KOPT-K1 (cell line): ENCODE data around the gene TNP1.

Experiments used
- H3K27ac ChIP-seq: fragments of 200-600 bp; sonication (generic); 2 replicates; pipeline ENCODE4 v1.5.1; 2016; ENCODE audit warnings: antibody characterized with exemption, mild to moderate bottlenecking, low read depth, low read length; ENCODE audit not compliant: poor library complexity, severe bottlenecking
- H3K36me3 ChIP-seq: fragments of 200-600 bp; sonication (generic); 2 replicates; pipeline ENCODE4 v1.5.1; 2017; ENCODE audit warnings: antibody characterized with exemption, mild to moderate bottlenecking, low read length, moderate library complexity; ENCODE audit not compliant: insufficient read depth
- H3K9me3 ChIP-seq: fragments of 200-600 bp; sonication (generic); 2 replicates; pipeline ENCODE4 v1.5.1; 2017; ENCODE audit warnings: antibody characterized with exemption, low read length, mild to moderate bottlenecking; ENCODE audit not compliant: insufficient read depth, poor library complexity, severe bottlenecking

TNP1 gene

DNA sequence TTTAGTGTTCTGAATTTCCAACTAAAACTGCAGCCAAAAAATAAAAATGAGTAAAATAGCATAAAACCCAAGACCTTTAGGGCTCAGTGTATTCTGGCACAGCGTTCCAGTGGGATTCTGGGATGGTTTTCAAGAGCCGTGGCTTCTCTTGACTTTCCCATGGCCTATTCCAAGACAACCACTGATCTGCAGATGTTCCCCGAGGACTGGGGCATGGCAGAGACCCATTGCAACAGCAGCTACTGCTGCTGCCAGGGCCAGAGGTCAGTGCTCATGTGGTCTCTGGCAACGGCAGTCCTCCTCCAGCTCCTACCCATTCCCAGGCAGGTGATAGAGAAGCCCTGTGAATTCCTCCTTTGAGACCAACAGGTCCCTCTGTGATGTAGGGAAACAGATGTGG, 26.8 kb downstream of the TNP1 start:
- no peaks in the 10 kb centered on the region for H3K36me3 ChIP-seq

DNA sequence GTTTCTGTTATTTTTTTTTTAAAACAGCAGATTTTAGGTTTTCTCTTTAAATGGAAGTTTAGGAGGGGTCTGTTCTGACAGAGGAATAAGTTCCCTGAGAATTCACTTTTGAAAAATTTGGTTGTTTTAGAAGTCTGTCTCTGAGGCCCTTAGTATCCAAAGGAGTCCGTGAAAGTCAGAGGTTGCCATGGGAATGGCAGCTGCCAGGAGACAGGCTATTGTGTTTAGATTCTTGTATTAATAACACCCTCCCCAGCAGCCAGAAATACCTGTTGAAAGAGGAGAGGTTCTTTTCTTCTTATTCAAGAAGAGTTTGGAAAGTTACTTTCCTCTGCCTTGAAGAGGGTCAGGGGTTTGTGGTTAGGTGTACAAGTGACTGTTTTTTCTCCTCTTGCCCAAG, 29.5 kb downstream of the TNP1 start:
- Histone ChIP-seq H3K9me3 (peaks cover 7% of the 10 kb centered on the region), H3K27ac (no peak overlapping the region), H3K36me3 (no peaks in the 10 kb centered on the region)

More for the DNA sequence above, 26.8 kb downstream of the TNP1 start:
- H3K9me3 ChIP-seq, result peaks cover 7% of the 10 kb centered on the region
- H3K27ac ChIP-seq, result no peak overlapping the region

DNA sequence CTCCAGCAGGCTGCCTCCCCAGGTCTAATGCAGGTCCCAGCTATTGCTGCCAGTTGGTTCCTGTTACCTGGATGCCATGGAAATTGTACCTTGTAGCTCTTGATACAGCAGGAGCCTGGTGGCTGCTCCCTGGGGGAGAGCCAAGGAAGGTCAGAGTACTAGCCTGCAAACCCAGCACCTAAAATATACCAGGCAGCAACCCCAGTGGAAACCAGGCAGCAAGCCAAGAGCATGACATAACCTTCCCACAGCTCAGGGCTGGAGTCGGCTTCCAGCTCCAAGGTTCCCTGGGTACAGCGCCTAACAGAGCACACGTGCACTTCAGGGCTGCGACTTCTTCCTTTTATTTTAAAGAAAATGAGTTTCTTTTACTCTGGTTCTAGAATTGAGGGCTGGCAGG, 30.3 kb downstream of the TNP1 start:
- H3K9me3 ChIP-seq, result peaks cover 7% of the 10 kb centered on the region
- H3K27ac ChIP-seq, result no peak overlapping the region
- no peaks in the 10 kb centered on the region for H3K36me3 ChIP-seq

DNA sequence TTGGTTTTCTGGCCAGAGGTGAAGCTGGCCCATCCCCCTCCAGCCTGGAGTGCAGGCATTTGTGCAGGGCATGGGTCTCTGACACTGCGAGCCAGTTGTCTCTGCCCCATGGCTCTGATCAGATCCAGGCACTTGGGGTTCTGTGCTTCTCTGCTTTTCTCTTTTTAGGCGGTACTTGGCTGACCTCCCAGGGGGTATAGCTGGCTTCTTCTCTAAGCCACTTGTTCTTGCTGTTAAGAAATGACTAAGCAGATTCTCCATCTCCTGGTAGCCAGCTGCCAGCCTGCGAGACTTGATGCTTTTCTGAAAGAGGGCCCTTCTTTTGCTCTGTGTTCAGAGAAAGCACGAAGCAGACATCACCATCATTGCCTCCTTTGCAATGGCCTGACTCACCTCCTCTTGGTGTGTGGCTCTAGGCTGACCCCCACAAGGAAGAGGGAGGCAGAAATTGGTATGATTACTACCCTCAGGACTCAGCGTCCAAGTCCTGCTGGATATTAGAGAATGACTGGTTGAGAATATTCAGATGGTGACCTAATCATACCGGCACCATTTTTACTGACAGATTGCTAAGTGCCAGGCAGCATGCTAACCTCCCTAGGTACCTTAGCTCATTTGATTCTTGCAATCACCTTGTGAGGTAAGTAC, 32.7 kb downstream of the TNP1 start:
- no peaks in the 10 kb centered on the region for H3K36me3 ChIP-seq
- H3K27ac ChIP-seq, result no peak overlapping the region

DNA sequence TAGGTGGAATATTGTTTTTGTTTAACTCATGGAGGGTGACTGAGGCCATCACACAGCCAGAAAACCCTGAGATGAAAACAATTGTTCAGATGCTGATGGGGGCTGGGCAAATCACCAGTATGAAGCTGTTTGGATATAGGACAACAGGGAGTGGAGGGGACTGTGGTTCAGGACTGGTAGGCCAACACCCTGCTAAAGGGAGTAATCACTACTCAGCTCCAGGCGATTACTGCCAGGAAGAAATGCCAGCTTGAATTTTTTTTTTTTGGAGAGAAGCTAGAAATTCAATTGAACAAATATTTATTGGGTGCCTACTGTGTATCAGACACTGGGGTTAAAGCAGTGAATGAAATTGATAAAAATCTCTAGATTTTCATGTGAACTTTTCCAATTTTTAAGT, 37.4 kb downstream of the TNP1 start:
- H3K36me3 ChIP-seq, result no peaks in the 10 kb centered on the region
- H3K9me3 ChIP-seq, result no peaks in the 10 kb centered on the region
- no peak overlapping the region for H3K27ac ChIP-seq

More for the DNA sequence above, 32.7 kb downstream of the TNP1 start:
- H3K9me3 ChIP-seq, result peaks cover under 1% of the 10 kb centered on the region

DNA sequence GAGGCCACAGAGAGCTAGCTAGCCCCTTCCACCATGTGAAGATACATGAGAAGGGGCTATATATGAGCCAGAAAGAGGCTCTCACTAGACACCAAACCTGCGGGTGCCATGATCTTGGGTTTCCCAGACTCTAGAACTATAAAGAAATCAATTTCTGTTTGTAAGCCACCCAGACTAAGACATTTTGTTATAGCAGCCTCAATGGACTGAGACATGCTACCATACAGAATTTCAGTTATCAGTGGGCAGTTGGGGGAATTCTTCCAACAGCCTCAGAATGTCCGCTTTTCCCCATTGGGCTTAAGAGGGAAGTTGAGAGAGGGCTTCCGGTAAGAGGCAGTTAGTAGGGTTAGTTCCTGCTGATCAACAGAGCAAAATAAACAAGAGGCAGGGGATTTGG, 39.2 kb downstream of the TNP1 start:
- no peaks in the 10 kb centered on the region for H3K9me3 ChIP-seq
- no peak overlapping the region for H3K27ac ChIP-seq
- H3K36me3 ChIP-seq, result no peaks in the 10 kb centered on the region

DNA sequence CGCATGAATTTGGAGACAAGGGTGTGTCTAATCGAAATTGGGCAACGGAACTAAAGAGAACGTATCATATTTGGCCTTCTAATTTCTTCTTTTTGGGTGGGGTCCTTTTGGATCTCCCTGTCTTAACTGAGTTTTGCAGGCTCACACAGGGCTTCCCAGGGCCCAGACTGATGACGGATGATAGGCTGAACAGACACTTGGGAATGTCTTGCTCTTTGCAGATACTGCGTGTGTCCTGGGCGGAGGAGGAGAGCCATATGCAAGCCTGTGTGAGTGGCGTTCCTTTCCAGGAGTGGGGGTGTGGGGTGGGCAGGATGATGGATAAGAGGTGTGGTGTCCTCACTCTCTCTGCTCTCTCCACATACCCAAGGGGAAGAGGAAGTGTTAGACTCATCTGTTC, 40.1 kb downstream of the TNP1 start:
- Histone ChIP-seq H3K27ac (no peak overlapping the region), H3K36me3 (no peaks in the 10 kb centered on the region), H3K9me3 (no peaks in the 10 kb centered on the region)

DNA sequence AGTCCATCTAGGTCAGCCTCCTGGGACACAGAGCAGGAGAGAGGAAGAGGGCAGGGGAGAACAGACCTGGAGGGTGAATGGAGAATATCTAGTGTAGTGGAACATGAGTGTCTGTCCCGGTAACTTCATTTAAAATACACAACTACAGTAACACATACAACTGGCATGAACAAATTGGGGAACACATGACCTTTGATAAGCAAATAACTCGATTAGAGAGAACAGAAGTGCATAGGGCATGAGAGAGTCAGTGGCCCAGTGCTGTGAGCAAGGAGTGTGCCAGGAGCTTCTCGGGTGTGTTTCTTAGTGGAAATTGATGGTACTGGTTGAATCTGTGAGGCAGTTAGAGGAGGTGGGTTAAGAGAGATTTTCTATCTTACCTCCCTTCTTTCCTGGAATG, 40.8 kb downstream of the TNP1 start:
- Histone ChIP-seq H3K27ac (no peak overlapping the region), H3K36me3 (no peaks in the 10 kb centered on the region), H3K9me3 (no peaks in the 10 kb centered on the region)

DNA sequence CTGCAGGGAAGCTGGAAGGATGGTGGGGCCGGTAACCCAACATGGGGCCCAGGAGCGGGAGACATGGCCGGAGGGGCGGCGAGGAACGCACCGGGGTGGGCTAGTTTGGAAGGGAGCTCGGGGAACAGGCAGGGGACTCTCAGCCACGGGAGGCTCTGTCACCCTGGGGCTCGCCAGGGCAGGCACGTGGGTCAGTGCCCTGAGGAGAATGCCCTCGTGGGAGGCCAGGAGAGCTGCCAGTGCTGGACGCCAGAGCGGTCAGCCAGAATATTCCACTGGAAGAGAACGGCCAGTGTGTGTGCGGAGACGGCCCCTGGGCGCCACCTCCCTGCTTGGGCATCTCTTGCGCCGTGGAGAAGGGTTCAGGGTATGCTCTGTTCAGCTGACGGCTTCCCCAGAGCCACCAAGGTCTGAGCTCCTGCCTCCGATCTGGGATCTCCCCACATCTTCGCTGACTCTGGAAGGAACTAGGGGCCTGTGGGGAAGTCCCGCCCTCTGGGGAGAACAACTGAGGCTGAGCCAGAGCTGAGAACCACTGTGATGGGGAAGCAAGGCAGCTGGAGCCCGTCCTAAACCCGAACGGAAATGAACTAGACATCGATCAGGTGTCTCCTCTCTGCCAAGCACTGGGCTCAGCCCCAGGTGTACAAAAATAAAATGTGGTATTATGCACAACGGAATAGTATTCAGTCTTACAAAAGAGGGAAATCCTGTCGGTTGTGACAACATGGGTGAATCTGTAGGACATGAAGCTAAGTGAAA, 49.3 kb downstream of the TNP1 start:
- H3K36me3 ChIP-seq, result no peaks in the 10 kb centered on the region
- no peak overlapping the region for H3K27ac ChIP-seq
- no peaks in the 10 kb centered on the region for H3K9me3 ChIP-seq
